ENCODE measurements around the gene HMGXB4.

GRCh38 chr22:35322126-35322525 is 64.8 kb downstream of the HMGXB4 start:
- TF ChIP-seq CTCF (conservative IDR thresholded peaks at IDR 0.05; ENCODE audit: low read depth in 2 of 2) (no peak), POLR2AphosphoS5 (IDR thresholded peaks at IDR 0.05; ENCODE audit: low read depth) (no peak), EZH2 (IDR thresholded peaks at IDR 0.05; ENCODE audit: low read depth, unreplicated experiment) (no peak), CREB1 (CRISPR knock-in tag; IDR thresholded peaks at IDR 0.05; ENCODE audit: low read depth) (no peak)
